ENCODE results near the gene ATRN. TPM values are rescaled to one million over a fixed set of nuclear protein-coding genes. Genes with fewer than 3 reads are reported as not detected.

Gene ATRN
- total and polyA plus RNA-seq, 2 of the 8 experiments (the other 6 are each of a cell fraction or from before 2014, with no cell fraction given), result 12.0 to 17.4 TPM

DNA sequence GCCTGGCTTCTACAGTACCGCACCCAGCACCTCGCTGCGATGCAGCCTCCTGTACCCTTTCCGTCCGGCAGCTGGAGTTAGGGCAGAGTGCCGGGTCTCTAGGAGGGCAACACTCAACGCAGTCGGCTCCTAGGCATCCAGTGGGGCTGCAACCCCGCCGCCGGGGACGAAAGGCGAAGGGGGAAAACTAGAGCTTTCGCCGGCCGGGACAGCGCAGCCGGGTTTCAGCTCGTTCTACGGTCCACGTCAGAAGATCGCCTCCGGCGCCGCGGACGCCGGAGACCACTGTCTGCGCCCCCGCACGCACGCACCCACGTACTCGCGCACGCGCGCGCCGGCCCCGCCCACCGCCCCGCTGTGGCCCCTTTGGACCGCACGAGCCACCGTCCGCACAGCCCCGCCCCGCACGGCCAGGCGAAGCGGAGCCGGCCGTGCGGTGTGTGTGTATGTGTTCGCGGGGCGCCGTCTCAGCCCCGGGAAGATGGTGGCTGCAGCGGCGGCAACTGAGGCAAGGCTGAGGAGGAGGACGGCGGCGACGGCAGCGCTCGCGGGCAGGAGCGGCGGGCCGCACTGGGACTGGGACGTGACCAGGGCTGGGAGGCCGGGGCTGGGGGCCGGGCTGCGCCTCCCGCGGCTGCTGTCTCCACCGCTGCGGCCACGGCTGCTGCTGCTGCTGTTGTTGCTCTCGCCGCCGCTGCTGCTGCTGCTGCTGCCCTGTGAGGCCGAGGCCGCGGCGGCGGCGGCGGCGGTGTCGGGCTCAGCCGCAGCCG is at the start of gene ATRN (continued):
- TF ChIP-seq, protein P1, sequence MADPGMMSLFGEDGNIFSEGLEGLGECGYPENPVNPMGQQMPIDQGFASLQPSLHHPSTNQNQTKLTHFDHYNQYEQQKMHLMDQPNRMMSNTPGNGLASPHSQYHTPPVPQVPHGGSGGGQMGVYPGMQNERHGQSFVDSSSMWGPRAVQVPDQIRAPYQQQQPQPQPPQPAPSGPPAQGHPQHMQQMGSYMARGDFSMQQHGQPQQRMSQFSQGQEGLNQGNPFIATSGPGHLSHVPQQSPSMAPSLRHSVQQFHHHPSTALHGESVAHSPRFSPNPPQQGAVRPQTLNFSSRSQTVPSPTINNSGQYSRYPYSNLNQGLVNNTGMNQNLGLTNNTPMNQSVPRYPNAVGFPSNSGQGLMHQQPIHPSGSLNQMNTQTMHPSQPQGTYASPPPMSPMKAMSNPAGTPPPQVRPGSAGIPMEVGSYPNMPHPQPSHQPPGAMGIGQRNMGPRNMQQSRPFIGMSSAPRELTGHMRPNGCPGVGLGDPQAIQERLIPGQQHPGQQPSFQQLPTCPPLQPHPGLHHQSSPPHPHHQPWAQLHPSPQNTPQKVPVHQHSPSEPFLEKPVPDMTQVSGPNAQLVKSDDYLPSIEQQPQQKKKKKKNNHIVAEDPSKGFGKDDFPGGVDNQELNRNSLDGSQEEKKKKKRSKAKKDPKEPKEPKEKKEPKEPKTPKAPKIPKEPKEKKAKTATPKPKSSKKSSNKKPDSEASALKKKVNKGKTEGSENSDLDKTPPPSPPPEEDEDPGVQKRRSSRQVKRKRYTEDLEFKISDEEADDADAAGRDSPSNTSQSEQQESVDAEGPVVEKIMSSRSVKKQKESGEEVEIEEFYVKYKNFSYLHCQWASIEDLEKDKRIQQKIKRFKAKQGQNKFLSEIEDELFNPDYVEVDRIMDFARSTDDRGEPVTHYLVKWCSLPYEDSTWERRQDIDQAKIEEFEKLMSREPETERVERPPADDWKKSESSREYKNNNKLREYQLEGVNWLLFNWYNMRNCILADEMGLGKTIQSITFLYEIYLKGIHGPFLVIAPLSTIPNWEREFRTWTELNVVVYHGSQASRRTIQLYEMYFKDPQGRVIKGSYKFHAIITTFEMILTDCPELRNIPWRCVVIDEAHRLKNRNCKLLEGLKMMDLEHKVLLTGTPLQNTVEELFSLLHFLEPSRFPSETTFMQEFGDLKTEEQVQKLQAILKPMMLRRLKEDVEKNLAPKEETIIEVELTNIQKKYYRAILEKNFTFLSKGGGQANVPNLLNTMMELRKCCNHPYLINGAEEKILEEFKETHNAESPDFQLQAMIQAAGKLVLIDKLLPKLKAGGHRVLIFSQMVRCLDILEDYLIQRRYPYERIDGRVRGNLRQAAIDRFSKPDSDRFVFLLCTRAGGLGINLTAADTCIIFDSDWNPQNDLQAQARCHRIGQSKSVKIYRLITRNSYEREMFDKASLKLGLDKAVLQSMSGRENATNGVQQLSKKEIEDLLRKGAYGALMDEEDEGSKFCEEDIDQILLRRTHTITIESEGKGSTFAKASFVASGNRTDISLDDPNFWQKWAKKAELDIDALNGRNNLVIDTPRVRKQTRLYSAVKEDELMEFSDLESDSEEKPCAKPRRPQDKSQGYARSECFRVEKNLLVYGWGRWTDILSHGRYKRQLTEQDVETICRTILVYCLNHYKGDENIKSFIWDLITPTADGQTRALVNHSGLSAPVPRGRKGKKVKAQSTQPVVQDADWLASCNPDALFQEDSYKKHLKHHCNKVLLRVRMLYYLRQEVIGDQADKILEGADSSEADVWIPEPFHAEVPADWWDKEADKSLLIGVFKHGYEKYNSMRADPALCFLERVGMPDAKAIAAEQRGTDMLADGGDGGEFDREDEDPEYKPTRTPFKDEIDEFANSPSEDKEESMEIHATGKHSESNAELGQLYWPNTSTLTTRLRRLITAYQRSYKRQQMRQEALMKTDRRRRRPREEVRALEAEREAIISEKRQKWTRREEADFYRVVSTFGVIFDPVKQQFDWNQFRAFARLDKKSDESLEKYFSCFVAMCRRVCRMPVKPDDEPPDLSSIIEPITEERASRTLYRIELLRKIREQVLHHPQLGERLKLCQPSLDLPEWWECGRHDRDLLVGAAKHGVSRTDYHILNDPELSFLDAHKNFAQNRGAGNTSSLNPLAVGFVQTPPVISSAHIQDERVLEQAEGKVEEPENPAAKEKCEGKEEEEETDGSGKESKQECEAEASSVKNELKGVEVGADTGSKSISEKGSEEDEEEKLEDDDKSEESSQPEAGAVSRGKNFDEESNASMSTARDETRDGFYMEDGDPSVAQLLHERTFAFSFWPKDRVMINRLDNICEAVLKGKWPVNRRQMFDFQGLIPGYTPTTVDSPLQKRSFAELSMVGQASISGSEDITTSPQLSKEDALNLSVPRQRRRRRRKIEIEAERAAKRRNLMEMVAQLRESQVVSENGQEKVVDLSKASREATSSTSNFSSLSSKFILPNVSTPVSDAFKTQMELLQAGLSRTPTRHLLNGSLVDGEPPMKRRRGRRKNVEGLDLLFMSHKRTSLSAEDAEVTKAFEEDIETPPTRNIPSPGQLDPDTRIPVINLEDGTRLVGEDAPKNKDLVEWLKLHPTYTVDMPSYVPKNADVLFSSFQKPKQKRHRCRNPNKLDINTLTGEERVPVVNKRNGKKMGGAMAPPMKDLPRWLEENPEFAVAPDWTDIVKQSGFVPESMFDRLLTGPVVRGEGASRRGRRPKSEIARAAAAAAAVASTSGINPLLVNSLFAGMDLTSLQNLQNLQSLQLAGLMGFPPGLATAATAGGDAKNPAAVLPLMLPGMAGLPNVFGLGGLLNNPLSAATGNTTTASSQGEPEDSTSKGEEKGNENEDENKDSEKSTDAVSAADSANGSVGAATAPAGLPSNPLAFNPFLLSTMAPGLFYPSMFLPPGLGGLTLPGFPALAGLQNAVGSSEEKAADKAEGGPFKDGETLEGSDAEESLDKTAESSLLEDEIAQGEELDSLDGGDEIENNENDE (IDR thresholded peaks at IDR 0.05; ENCODE audit: insufficient replicate concordance, low read length), result no peak
- TF ChIP-seq BACH1 (IDR thresholded peaks at IDR 0.05; ENCODE audit: low read length) (peak; percentile 78), ASH2L (IDR thresholded peaks at IDR 0.05; ENCODE audit: low read length) (peak; percentile 78), TBP (IDR thresholded peaks at IDR 0.05; ENCODE audit: low read depth, low read length) (no peak), RBBP5 (IDR thresholded peaks at IDR 0.05; ENCODE audit: borderline replicate concordance, low read depth, low read length) (0 out of 2 replicates have a peak, but pooled peaks have one; percentile 65), SIX5 (IDR thresholded peaks at IDR 0.05; ENCODE audit: low read depth, low read length) (no peak)
- TF ChIP-seq, protein P2, sequence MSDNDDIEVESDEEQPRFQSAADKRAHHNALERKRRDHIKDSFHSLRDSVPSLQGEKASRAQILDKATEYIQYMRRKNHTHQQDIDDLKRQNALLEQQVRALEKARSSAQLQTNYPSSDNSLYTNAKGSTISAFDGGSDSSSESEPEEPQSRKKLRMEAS (IDR thresholded peaks at IDR 0.05), result peak; percentile 41; the same call in 1 of the 2 replicates

All from H1 (cell line).